Mucosa of descending colon (tissue), 3 donors: ENCODE data around the gene TAS2R31. TPM values are rescaled to one million over a fixed set of nuclear protein-coding genes. Genes with fewer than 3 reads are reported as not detected.
A peak's percentile ranks its signal among the peaks of the same experiment; 100 is the strongest.
"Not testable (repeated sequence)": the region's sequence is repeated elsewhere in the genome, so short reads cannot be mapped to it uniquely, and the experiment has no call there.

ENCODE experiments used
- ATAC-seq: fragments of 200-7000 bp; cut with Tn5 transposase; one replicate; pipeline ENCODE4 v1.9.1; 2020; ENCODE audit warnings: mild to moderate bottlenecking, moderate library complexity
- DNase-seq, 3 donors: peaks; one replicate each; pipeline ENCODE4 v3.0.0-alpha.2; 2020
- H3K36me3 ChIP-seq: fragments of 200-600 bp; one replicate; pipeline ENCODE4 v1.8.0; 2021; ENCODE audit warnings: low read depth, mild to moderate bottlenecking
- H3K4me1 ChIP-seq: fragments of 200-600 bp; one replicate; pipeline ENCODE4 v1.8.0; 2021; ENCODE audit warnings: low read depth, mild to moderate bottlenecking
- H3K4me3 ChIP-seq: fragments of 200-600 bp; one replicate; pipeline ENCODE4 v1.8.0; 2021; ENCODE audit warnings: mild to moderate bottlenecking
- H3K9me3 ChIP-seq: fragments of 200-600 bp; one replicate; pipeline ENCODE4 v1.8.0; 2021; ENCODE audit warnings: mild to moderate bottlenecking
- intact Hi-C, 2 donors: fragments of 100-400 bp; cut with DNase I in 1 of 2; cut with micrococcal nuclease in 1 of 2; formaldehyde crosslinking; loops; one replicate each; pipeline versions ENCODE4 v1.11.0 to v1.11.1; 2022; cut with DNase I, micrococcal nuclease
- total RNA-seq, 3 donors: library from RNA; stranded (reverse); fragmentation: NEBNext Ultra II Directional in 2 of 3; extraction: Animal tissue kit (Norgen Biotek cat#: 25700) in 2 of 3; gene quantifications; one replicate each; pipeline versions ENCODE4 v1.2.1 to v1.2.4, GENCODE V29; 2021 to 2023
- TF ChIP-seq, protein P1 (sequence below): fragments of 200-600 bp; IDR thresholded peaks from one replicate; pipeline ENCODE4 v1.8.0; 2022; ENCODE audit warnings: antibody characterized with exemption, mild to moderate bottlenecking
- donor health status: DM: no; HTN: no; CAD: no; lungs with moderate emphysema.
- donor health status: DM: no; HTN: no; CAD: no.
- donor health status: DM: no; HTN: yes; CAD: no.

Gene TAS2R31
- total RNA-seq, 3 donors from 2014 or later, result 2.6 to 8.1 (median 3.5) TPM

DNA sequence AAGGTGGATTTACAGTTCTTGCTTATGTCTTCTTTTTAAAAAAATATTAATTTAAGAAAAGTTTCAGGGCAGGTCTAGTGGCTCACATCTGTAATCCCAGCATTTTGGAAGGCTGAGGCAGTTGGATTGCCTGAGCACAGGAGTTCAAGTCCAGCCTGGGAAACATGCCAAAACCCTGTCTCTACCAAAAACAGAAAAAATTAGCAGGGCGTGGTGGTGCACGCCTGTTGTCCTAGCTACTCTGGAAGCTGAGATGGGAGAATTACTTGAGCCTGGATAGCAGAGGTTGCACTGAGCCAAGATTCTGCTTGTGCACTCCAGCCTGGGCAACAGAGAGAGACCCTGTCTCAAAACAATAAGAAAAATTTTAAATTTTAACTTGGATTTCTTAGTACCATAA, 36.3 kb upstream of the TAS2R31 start:
- ATAC-seq, result no peak
- intact Hi-C loops, result no loop called here
- TF ChIP-seq, protein P1, sequence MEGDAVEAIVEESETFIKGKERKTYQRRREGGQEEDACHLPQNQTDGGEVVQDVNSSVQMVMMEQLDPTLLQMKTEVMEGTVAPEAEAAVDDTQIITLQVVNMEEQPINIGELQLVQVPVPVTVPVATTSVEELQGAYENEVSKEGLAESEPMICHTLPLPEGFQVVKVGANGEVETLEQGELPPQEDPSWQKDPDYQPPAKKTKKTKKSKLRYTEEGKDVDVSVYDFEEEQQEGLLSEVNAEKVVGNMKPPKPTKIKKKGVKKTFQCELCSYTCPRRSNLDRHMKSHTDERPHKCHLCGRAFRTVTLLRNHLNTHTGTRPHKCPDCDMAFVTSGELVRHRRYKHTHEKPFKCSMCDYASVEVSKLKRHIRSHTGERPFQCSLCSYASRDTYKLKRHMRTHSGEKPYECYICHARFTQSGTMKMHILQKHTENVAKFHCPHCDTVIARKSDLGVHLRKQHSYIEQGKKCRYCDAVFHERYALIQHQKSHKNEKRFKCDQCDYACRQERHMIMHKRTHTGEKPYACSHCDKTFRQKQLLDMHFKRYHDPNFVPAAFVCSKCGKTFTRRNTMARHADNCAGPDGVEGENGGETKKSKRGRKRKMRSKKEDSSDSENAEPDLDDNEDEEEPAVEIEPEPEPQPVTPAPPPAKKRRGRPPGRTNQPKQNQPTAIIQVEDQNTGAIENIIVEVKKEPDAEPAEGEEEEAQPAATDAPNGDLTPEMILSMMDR, result no peak
- peaks cover 3% of the 10 kb centered on the region for H3K4me1 ChIP-seq
- H3K9me3 ChIP-seq, result no peaks in the 10 kb centered on the region
- no peaks in the 10 kb centered on the region for H3K36me3 ChIP-seq
- no peak overlapping the region for H3K4me3 ChIP-seq
- DNase-seq, result peak in 1 of 3 donors; percentile 30

DNA sequence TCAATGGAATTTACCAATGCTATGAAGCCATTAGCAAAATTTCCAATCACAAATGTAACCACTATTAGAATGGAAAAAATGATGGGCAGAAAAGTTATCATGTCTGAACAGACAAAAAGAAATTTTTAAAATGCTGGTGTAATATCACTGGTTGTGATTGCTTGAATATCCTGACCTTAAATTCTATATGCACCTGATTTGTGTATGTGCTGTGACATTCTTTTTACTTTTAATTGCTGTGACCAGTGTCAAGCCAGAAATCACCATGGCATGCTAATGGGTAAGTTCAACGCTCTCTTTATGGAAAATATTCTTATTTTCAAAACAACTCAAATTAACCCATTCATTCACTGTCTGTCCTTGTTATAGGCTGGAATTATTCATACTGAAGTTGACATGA, 31.0 kb upstream of the TAS2R31 start, which contains the start of gene TAS2R46:
Gene TAS2R46, minus strand, starts transcription at position 101 of the 400 bp plus-strand sequence. Its CDS starts 0 bp downstream, at position 101.
- H3K4me3 ChIP-seq, H3K36me3 ChIP-seq, H3K9me3 ChIP-seq, DNase-seq, H3K4me1 ChIP-seq, intact Hi-C loops, ATAC-seq: not testable (repeated sequence)

DNA sequence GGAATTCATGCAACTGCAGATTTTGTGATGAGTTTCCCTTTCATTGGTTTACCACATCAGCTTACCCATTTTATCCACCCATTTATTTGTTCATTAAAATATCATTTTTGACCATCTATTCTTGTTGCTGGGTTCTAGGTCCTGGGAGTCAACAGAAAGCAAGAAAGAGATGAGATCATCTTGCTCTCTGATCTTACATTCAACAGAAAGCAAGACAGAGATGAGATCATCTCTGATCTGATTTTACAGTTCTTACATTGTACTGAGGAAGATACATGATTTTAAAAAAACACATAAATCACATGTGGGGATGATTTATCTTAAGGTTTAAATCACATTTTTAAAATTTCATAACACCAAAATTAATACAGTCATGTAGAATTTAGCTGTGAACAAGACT, 28.6 kb upstream of the TAS2R31 start:
- no peaks in the 10 kb centered on the region for H3K4me1 ChIP-seq
- H3K9me3 ChIP-seq, result no peaks in the 10 kb centered on the region
- no peak for ATAC-seq
- no peak for DNase-seq
- intact Hi-C loops, result no loop called here
- TF ChIP-seq, protein P1, result no peak
- H3K4me3 ChIP-seq, result no peak overlapping the region
- H3K36me3 ChIP-seq, result no peaks in the 10 kb centered on the region

DNA sequence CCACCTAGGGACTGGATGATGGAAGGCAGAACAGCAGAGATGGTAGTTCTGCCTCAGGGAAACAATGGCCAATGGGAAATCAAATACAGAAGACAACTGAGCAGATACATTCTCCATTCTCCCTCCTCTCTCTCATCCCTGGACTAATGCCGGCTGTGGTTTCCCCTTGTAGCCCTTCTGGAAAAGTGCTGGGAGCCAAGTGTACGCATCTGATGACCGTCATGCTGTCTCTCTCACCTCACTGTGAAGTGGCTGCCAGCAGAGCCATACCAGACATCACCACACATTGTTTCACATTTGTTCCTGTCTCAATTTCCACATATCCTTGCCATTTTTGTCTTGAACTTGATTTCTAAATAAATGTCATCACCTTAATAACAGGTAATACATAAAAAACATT, 27.8 kb upstream of the TAS2R31 start:
- ATAC-seq (no peak), DNase-seq (no peak)
- Histone ChIP-seq H3K4me3 (no peak overlapping the region), H3K36me3 (no peaks in the 10 kb centered on the region), H3K9me3 (no peaks in the 10 kb centered on the region), H3K4me1 (no peaks in the 10 kb centered on the region)
- intact Hi-C loops, result no loop called here
- TF ChIP-seq, protein P1, result no peak

DNA sequence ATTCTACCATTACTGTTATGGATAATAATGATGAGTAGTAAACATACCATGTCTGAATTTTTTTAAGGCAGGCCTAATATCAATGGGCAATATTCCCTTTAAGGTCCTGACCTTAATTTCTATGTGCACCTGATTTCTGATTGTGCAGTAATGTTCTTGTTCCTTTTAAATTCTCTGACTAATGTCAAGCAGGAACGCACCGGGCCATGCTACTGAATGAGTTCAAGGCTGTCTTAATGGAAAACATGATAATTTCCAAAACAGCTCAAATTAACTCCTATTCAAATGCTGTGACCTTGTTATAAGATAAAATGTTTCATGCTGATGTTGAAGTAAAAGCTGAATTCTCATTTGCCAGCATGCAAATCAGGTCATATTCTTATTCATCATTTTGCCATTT, 24.1 kb upstream of the TAS2R31 start:
- no peaks in the 10 kb centered on the region for H3K36me3 ChIP-seq
- H3K4me1 ChIP-seq, result no peaks in the 10 kb centered on the region
- no peak overlapping the region for H3K4me3 ChIP-seq
- ATAC-seq (no peak), DNase-seq (no peak)
- TF ChIP-seq, protein P1, result no peak
- peaks cover 11% of the 10 kb centered on the region for H3K9me3 ChIP-seq
- intact Hi-C loops, result no loop called here

DNA sequence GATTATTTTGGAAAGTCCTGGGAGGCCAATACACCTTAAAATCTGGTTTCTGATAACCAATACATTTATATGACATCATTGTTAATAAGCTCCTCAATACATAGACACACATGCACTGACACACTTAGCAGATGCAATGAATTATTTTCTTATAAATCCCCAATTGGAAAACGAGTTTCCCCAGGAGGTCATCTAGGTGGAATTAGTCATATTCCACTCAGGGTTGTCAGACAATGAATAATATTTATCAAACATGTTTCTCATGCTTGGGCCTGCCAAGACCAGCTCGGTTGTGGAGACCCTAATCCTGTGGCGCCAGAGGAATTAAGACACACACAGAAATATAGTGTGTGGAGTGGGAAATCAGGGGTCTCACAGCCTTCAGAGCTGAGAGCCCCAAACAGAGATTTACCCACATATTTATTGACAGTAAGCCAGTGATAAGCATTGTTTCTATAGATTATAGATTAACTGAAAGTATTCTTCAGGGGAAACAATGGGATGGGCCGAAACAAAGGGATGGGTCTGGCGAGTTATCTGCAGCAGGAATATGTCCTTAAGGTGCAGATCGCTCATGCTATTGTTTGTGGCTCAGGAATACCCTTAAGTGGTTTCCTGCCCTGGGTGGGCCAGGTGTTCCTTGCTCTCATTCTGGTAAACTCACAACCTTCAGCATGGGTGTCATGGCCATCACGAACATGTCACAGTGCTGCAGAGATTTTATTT, 18.8 kb upstream of the TAS2R31 start:
- H3K4me1 ChIP-seq, H3K4me3 ChIP-seq, H3K36me3 ChIP-seq, ATAC-seq, intact Hi-C loops, DNase-seq: not testable (repeated sequence)
- H3K9me3 ChIP-seq, result peaks cover 11% of the 10 kb centered on the region

DNA sequence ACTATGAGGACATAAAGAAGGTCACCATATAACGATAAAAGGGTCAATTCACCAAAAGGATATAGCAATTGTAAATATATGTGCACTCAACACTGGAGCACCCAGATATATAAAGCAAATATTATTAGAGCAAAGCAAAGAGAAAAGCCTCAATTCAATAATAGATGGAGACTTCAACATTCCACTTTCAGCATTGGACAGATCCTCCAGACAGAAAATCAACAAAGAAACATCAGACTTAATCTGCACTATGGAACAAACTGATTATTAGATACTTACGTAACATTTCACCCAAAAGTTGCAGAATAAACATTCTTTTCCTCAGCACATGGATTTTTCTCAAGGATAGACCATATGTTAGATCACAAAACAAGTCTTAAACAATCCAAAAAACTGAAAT, 10.2 kb upstream of the TAS2R31 start:
- H3K36me3 ChIP-seq, ATAC-seq, DNase-seq, H3K4me3 ChIP-seq, H3K4me1 ChIP-seq, H3K9me3 ChIP-seq, intact Hi-C loops: not testable (repeated sequence)
